Muscle of back (tissue), 11 donors: ENCODE results near the gene RNLS. TPM values are rescaled to one million over a fixed set of nuclear protein-coding genes. Genes with fewer than 3 reads are reported as not detected.
A peak's percentile ranks its signal among the peaks of the same experiment; 100 is the strongest.
"Not testable (repeated sequence)": the region's sequence is repeated elsewhere in the genome, so short reads cannot be mapped to it uniquely, and the experiment has no call there.

ENCODE experiments used
- DNase-seq, 3 donors: peaks; one replicate each; pipeline versions ENCODE4 v3.0.0 to v3.0.0-alpha.2; 2013
- polyA plus RNA-seq, 10 donors: library from polyadenylated mRNA; unstranded; fragments of 120-200 nt; gene quantifications; one replicate each; pipeline ENCODE4 v1.2.1, GENCODE V29; 2013; ENCODE audit not compliant: insufficient read length in 10 of 10

RNLS gene
- polyA plus RNA-seq, 10 donors: 2.1 to 4.1 (median 3.2) TPM

DNA sequence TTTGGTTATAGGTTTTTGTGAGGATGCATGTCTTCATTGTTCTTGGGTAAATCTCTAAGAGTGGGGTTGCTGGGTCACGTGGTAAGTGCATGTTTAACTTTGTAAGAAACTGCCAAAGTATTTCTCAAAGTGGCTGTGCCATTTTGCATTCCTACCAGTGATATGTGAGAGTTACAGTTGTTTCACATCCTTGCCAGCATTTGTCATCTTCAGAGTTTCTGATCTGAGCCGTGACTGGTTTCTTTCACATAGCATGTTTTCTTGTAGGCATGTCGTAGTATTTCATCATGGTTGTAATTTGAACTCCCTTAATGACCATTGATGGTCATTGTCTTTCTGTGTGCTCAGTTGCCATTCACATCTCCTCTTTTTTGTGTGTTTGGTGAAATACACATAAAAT is 286.0 kb downstream of the RNLS start:
- DNase-seq: no peak

DNA sequence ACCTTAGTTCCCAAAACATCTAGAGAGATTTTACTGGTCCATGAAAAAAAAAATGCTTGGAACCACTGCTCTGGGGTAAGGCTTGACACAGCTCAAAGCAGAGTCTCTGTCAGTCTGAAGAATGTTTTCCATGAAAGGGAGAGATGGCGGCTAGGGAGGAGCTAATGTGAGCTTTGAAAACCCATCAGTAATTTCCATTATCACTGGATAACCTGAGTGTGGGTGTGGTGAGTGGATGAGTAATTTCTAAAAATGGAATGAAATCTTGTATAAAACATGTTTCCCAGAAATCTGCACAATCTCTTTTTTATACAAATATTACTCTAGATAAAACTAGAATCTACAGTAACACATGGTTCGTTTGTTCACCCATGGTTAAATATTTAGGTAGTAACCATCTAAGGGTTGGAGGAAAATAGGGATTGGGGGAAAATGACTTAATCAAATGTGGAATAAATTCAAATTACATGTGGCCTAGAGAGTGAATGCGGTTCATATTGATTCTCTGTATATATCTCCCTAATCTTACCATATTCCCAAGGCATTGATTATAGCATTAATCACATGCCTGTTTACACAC is 289.4 kb downstream of the RNLS start:
- DNase-seq: no peak

DNA sequence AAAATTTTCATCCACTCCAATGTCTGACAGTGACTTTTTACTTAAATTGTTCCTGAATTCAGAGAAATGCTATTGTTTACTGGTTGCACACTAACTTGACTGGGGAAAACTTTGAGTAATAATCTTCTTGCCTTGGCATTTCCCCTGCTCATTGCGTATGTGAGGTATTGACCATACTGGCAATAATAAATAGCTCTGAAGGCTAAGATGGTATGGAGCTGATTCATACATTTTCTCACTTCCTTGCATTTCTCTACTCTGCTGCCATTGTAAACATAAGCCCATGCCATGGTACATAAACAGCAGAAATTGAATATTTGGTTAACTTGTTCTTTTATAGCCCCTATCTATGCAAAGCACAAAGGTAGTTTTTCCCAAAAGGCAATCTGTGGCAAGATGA is 290.0 kb downstream of the RNLS start:
- DNase-seq: no peak

DNA sequence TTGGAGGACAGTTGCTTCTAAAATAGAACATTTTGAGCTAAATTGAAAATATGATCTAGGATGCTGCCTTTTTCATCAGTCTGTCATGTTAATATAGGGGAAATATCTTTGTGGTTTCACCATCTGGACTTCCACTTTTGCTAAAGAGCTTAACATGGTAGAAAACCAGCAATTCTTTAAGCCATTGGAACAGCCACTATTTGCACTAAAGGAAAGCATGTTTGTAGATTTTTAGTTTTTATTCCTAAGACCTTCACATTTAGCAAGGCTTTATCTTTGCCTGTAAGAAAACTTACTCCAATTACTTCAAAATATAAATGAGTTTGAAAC is 291.0 kb downstream of the RNLS start:
- peak in 1 of 3 donors; percentile 11 for DNase-seq

DNA sequence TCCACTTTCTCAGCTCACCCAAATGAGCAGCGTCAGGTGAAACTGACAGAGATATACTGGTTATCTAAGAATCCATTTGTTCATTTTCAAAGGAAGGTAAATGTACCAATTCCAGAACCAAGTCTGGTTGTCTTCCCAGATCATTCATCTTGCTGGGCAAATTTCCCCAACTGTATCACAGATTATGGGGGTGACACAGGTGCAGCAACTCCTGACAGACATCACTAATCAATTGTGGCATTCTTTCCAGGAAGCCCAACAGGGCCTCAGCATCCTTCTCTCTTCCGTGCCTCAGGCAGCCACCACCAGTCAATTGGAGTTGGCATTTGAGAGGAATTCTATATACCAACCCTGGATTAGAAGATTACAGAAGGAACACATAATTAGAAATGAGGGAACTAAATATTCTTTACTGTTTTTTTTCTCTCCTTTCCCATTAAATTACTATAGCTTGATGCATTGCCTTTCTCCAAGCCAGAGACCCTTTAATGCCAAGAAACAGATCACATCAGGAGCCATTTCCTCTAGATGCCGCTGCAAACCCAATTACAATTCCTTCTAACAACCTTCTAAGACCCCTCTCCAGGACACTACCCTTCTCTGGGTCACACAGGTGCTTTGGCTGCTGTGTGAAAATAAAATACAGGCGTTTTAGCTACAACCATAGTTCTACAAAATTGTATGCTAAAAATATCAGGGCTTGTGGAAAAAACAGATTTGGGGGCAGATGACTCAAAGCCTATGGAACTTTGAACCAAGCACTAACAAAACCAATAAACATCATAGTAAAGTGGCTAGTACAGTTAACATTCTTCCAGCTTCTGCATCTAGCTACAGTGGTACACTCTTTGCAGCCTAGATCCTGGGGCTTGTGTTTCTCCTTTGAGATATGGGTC is 291.6 kb downstream of the RNLS start:
- DNase-seq: no peak

DNA sequence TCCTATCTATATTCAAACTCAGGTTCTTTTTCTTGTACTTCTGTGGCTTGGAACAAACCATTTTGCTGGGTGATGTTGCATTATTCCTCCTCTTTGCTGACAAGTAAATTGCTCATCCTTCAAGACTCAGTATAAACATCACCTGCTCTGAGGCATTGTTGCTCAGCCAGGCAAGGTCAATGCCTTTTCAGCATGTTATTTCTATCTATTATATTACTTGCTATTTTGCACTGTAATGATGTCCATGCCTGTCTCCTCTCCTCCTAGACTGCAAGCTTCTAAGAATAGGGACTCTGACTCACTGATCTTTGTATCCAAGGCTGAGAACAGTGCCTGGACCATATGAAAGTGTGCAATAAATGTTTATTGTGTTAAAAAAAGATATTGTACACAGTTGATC is 293.8 kb downstream of the RNLS start:
- no peak for DNase-seq

DNA sequence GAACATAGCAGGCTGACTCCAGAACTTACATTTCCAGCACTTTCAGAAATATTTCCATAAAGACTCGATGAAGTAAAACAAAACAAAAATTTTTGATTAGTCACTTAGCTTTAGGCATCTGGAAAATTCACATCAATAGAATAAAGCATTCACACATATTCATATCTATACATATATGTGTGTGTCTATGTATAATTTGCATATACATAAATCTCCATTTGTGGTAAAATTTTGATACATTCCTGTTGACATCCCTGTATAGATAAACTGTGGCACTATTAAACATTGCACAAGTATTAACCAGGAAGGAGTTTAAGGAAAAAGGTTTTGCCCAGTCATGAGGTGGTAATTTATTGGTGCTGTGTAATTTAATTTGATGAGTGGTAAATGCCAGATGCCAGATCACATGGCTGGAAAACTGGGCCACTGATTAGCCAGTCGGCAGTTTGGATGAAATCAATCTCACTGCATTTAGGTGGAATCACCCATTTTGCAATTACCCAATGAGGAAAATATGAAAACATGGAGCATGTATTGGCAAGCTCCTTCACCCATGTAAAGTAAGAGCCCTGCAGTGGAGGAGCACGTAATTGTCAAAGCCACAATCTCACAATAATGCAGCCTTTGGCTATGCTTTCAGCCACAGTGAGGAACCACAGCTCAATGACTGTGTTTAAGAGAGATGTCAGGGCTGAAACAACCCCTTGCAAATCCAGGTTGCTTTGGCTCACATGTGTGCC is 294.6 kb downstream of the RNLS start:
- no peak for DNase-seq

DNA sequence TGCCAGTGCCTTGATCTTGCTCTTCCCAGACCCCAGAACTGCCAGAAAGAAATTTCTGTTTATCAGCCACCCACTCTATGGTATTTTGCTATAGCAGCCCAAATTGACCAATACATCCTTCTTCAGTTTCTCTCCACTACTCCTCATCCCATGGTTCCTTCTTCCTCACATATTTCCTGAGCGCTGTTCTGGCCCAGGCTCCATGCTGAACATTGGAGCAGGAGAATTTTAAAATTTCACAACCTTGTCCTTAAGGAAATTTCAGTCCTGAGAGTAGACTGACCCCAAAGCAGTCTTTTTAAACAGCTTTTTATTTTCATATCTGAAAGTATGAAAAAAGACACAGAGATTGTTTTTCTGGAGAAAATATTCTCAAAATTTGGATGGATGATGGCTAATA is 297.1 kb downstream of the RNLS start:
- no peak for DNase-seq

DNA sequence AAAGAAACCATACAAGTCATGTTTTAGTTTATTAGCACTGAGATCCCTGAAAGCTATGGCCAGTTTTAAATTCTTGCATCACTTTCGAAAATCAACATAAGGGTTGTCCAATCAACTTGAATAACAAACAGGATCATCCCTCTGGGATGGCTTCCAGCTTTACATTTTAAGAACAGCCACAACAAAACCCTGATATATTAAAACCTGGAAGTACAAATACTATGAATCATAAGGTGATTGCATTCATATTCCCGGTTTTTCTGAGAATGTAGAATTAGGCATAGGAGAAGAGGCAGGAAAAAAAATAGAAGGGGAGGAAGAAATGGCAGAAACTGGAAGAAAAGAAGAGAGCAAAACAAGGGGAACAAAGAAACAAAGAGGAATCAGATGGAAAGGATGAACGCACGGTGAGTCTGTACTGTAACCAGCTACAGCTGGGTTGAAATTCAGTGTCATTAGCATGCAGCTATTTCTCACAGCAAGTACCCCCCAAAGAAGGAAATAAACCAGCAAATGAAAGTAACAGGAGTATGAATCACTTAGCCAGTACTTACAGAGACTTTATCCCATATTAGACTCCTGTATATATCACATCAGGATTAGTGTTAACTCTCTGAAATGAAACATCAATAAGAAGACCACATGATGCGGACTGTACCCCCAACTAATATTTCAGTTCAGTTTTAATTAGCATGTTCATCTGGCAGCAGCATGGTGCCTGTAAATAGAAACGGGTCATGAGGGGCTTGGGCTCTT is 301.3 kb downstream of the RNLS start:
- DNase-seq: peak; percentile 3 to 61 (median 38)

DNA sequence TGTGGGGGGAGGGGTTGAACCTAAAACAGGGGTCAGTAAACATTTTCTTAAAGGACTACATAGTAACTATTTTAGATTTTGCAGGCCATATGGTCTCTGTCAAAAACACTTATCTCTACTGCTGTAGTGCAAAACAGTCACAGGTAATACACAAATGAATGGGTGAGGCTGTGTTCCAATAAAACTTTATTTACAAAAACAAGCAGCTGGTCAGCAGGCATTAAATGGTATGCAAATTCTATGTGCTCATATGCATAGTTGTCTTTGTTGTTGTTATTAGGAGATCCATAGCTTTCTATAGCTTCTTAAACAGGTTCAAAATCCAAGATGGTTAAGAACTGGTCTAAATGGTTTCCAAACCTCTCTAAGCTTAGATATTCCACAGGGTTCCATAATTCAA is 302.6 kb downstream of the RNLS start:
- no peak for DNase-seq

DNA sequence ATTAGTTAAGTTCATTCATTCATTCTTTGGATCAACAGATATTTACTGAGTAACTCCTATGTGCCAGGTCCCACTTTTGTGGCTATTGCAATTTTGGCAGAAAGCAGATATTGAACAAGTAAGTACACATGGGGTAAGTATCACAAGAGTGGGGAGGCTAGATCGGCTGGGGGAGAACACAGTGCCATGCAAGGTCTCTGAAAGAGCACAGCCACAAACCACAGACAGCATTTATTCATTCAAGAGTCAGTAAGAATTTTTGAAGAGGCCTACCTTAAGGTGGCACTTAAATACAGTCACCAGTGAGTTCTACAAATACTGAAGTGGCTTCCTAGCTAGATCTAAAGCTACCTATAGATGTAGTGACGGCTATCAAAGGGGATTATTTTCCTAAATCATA is 304.2 kb downstream of the RNLS start:
- DNase-seq: no peak

DNA sequence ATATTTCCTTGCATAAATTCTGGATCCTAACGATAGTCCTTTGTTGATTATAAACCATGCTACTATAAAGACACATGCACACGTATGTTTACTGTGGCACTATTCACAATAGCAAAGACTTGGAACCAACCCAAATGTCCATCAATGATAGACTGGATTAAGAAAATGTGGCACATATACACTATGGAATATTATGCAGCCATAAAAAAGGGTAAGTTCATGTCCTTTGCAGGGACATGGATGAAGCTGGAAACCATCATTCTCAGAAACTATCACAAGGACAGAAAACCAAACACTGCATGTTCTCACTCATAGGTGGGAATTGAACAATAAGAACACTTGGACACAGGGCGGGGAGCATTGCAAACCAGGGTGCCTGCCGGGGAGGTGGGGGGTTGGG is 306.2 kb downstream of the RNLS start:
- DNase-seq: not testable (repeated sequence)

DNA sequence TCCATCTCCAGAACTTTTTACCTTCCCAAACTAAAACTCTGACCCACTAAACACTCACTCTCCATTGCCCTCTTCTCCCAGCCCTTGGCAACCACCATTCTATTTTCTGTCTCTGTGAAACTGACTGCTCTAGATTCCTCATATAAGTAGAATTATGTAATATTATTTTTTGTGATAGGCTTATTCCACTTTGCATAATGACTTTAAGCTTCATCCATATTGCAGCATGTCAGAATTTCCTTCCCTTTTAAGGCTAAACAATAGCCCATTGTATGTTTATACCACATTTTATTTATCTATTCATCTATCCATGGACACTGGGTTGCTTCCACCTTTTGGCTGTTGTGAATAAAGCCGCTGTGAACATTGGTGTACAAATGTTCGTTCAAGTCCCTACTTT is 308.8 kb downstream of the RNLS start:
- no peak for DNase-seq

DNA sequence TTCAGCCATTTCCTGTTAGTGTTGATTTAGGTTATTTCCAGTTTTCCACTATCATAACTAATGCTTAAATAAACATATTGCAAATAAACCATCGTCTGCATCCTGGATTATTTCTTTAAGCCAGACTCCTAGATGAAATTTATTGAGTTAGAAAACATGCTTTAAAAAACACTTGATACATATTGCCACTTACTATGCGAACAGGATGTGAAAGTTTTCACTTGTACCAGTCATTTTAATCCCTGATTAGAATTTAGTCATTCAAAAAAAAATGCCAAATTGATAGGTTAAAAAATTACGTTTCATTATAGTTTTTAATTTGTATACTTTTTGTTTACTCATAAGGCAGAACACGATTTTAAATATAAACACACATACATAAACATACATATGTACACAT is 309.6 kb downstream of the RNLS start:
- no peak for DNase-seq

DNA sequence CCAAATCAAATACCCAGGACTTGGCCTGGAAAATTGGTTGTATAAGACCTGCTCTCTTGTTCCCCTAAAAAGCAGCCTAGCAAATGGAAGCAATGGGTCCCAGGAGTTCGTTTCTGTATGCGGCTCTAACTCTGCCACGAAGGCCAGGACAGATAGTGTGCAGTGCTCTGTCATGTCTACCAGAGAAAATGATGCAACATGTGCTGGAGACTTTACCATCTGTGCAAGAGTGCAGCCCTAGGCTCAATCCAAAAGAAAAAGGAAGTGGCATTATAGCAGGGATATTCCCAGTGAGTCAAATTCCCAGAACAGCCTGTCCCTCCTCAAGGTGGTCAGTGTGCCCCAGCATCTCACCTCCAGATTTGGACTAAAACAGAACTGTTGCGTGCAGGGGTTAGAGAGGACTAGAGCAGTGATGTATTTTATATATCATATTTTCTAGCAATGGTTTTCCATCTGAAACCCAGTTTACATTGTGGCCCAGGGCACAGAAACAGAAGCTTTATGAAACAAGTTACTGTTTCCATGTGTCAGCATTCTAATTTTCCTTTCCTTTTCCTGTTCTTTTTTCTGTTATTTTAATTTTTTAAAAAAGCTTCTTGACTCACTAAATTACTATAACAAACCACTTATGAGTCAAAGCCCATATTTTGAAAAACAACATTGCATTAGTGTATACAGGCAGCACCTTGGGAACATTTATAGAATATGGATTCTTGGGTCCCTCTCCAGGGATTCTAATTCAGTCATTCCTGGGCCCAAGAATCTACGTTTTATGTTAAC is 311.2 kb downstream of the RNLS start:
- no peak for DNase-seq

DNA sequence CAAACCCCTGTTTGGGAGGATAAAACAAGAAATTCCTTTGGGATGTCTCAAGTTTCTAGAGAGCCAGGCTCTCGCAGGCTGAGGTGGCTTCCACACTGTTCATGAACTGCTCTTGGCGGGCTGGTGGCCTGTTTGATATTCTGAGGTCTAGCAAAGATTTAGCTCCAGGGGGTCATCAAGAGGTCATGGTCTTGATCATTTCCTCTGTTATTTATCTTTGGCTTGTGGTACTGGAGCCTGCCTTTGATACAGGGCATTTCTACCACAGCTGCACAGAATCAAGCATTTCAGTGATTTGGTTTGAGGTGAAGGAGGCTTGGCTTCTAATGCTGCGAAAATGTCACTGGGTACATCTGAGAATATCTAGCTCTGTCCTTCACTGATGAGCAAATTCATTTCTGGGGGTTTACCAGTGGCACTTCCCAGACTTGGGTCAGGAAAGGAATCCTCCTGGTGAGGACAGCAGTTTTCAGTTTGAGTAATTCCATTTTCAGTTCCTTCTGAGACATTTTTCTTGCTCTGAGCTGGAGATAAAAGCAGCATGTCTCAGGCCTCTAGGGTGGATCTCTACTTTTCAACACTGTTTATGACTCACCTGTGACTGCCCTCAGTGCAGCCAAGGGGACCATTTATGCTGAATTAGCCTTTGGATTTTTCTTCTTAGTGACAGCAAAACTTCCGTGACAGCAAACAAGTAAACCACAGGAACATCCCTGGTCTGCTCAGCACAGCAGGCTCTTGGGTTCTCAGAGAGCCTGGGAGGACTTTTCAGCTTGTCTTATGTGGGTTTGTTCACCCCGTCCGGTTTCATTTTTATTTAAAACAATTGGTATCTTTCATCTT is 312.0 kb downstream of the RNLS start:
- DNase-seq: peak in 2 of 3 donors; percentile 17 to 66

DNA sequence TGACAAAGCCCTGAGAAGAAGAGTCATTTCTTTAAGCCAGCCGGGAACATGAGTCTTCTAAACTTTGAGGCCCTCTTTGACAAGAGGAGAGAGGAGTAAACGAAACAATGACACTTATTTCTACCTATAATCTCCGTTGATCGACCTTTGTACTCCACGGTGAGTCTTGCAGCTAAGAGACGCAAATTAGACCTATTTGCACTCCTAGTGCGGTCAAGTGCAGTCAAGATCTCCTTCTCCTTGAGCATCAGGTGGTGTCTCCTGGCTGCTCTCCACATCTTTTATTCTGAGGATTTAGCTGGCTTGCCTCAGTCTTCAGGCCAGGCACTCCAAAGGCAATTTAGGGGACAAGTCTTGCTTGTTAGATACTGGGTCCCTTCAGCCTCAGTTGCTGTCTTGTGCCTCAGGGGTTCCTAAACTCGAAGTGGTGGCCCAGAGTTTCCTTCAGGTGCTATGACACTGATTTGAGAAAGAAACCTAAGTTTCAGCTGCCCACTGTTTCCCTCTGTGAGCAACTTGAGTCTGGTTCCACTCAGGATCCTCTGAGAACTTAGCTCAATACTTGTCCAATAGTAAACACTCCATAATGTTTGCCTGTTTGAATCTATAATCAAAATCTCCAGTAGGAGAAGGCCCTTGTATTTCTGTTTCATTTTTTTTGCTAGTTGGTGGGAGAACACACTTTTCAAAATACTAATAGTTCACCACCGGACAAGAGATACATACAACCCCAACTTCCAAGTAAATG is 312.9 kb downstream of the RNLS start:
- no peak for DNase-seq

DNA sequence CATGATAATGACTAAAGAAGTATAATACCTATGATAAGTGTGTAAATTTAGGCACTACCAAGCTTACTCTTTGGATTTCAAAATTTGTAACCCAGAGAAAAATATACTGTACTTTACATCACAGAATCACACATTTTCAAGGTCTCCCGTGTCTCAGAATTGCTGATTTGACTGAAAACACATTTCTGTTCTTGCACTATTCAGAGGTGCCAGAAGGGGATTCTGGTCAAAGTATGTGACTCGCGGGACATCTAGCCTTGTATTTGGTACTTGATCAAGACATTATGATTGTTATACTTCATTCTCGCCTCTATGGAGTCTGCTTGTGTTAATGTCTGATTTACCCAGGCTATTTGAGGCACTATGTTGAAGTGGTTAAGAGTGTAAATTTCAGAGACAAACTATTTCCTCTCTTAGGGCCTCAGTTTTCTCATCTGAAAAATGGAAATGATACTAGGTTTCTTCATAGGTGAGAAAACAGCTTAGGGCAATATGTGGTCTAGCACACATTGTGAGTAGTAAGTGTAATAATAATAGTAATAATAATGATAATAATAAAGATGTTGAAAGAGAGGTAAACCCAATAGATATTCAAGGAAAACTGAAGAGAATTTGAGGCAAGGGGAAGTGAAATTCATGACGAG is 320.4 kb downstream of the RNLS start:
- DNase-seq: no peak

DNA sequence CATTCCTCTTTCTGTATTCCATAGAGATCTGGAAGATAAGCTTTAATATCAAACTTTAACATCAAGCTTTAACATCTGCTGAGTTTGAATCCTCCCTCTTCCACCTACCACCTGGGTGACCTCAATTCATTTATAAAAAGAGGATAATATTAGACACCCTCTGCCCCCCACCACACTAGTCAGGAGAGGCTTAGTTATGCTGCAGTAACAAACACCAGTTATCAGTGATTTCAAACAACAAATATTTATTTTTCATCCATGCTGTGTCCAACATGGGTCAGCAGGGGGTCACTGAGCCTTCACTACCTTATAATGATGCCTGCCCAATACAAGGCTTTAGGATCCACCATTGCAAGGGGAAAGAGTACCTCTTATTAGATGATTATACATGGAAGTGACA is 322.0 kb downstream of the RNLS start:
- no peak for DNase-seq
